ENCODE data around the gene KCNJ15. TPM values are rescaled to one million over a fixed set of nuclear protein-coding genes. Genes with fewer than 3 reads are reported as not detected.

Gene KCNJ15
- total RNA-seq, 4 donors from 2014 or later: 5.8 TPM; not detected in 3

GRCh38 chr21:38327984-38328383 is 71.2 kb downstream of the KCNJ15 start:
- no peak for DNase-seq
- no peak overlapping the region for H3K27ac ChIP-seq
- TF ChIP-seq POLR2A (IDR thresholded peaks at IDR 0.05) (no peak), CTCF (IDR thresholded peaks at IDR 0.05) (no peak)
- no peak overlapping the region for H3K4me3 ChIP-seq
- no peaks in the 10 kb centered on the region for H3K4me1 ChIP-seq
- H3K9me3 ChIP-seq: no peaks in the 10 kb centered on the region
- no peaks in the 10 kb centered on the region for H3K27me3 ChIP-seq
- no peaks in the 10 kb centered on the region for H3K36me3 ChIP-seq

GRCh38 chr21:38329162-38329561 is 72.4 kb downstream of the KCNJ15 start:
- Histone ChIP-seq H3K4me3 (no peak overlapping the region), H3K27ac (no peak overlapping the region), H3K4me1 (no peaks in the 10 kb centered on the region), H3K9me3 (no peaks in the 10 kb centered on the region), H3K36me3 (no peaks in the 10 kb centered on the region), H3K27me3 (no peaks in the 10 kb centered on the region)
- no peak for DNase-seq
- TF ChIP-seq POLR2A (IDR thresholded peaks at IDR 0.05) (no peak), CTCF (IDR thresholded peaks at IDR 0.05) (no peak)

- no peaks in the 10 kb centered on the region for H3K4me1 ChIP-seq
- H3K9me3 ChIP-seq: no peaks in the 10 kb centered on the region
- H3K27ac ChIP-seq: no peak overlapping the region
- H3K27me3 ChIP-seq: no peaks in the 10 kb centered on the region
- H3K4me3 ChIP-seq: no peak overlapping the region
- H3K36me3 ChIP-seq: no peaks in the 10 kb centered on the region
- TF ChIP-seq CTCF (IDR thresholded peaks at IDR 0.05) (no peak), POLR2A (IDR thresholded peaks at IDR 0.05) (no peak)
- no peak for DNase-seq
Observed at GRCh38 chr21:38330666-38331065, 73.9 kb downstream of the KCNJ15 start.

- H3K4me1 ChIP-seq: no peaks in the 10 kb centered on the region
- no peak for DNase-seq
- no peak for TF ChIP-seq CTCF (IDR thresholded peaks at IDR 0.05)
- TF ChIP-seq POLR2A (IDR thresholded peaks at IDR 0.05): no peak
- no peak overlapping the region for H3K27ac ChIP-seq
- H3K27me3 ChIP-seq: no peaks in the 10 kb centered on the region
- H3K9me3 ChIP-seq: no peaks in the 10 kb centered on the region
- no peaks in the 10 kb centered on the region for H3K36me3 ChIP-seq
- no peak overlapping the region for H3K4me3 ChIP-seq
Observed at GRCh38 chr21:38333301-38334272, 76.8 kb downstream of the KCNJ15 start.

- DNase-seq: no peak
- Histone ChIP-seq H3K4me3 (no peak overlapping the region), H3K9me3 (no peaks in the 10 kb centered on the region), H3K27ac (no peak overlapping the region), H3K36me3 (no peaks in the 10 kb centered on the region), H3K27me3 (no peaks in the 10 kb centered on the region), H3K4me1 (no peaks in the 10 kb centered on the region)
- TF ChIP-seq POLR2A (IDR thresholded peaks at IDR 0.05): no peak
Observed at GRCh38 chr21:38334866-38335265, 78.1 kb downstream of the KCNJ15 start.

- Histone ChIP-seq H3K27ac (no peak overlapping the region), H3K9me3 (no peaks in the 10 kb centered on the region), H3K36me3 (no peaks in the 10 kb centered on the region), H3K4me1 (no peaks in the 10 kb centered on the region), H3K27me3 (no peaks in the 10 kb centered on the region), H3K4me3 (no peak overlapping the region)
- no peak for DNase-seq
- TF ChIP-seq POLR2A (IDR thresholded peaks at IDR 0.05) (no peak), CTCF (IDR thresholded peaks at IDR 0.05) (no peak)
Observed at GRCh38 chr21:38337793-38338192, 81.0 kb downstream of the KCNJ15 start.

Measured in Peyer's patch (tissue), 4 donors.